GM23248 (cell line): Measurements from ENCODE around the gene BRCA1. TPM values are rescaled to one million over a fixed set of nuclear protein-coding genes. Genes with fewer than 3 reads are reported as not detected.
A peak's percentile ranks its signal among the peaks of the same experiment; 100 is the strongest.

Experiments
- DNase-seq: peaks from one replicate; pipeline ENCODE4 v3.0.0-alpha.2; 2015
- H2AFZ ChIP-seq: fragments of 200-600 bp; sonication (generic); 2 replicates; pipeline ENCODE4 v1.6.1; 2016; ENCODE audit warnings: antibody characterized with exemption
- H3F3A ChIP-seq: fragments of 200-600 bp; sonication (generic); 2 replicates; pipeline ENCODE4 v1.6.1; 2016; ENCODE audit warnings: mild to moderate bottlenecking, antibody characterized with exemption, mixed run types; ENCODE audit not compliant: insufficient read depth
- H3K27ac ChIP-seq: fragments of 200-600 bp; sonication (generic); 2 replicates; pipeline ENCODE4 v1.5.1; 2016; ENCODE audit warnings: mild to moderate bottlenecking
- H3K27me3 ChIP-seq: fragments of 200-600 bp; sonication (generic); replicated peaks from 2 replicates; pipeline ENCODE4 v1.6.1; 2016; ENCODE audit warnings: mild to moderate bottlenecking; ENCODE audit not compliant: insufficient read depth
- H3K36me3 ChIP-seq: fragments of 200-600 bp; sonication (generic); 2 replicates; pipeline ENCODE4 v1.6.1; 2016; ENCODE audit warnings: low read depth, mild to moderate bottlenecking
- H3K4me1 ChIP-seq: fragments of 200-600 bp; sonication (generic); 2 replicates; pipeline ENCODE4 v1.6.1; 2016; ENCODE audit warnings: mild to moderate bottlenecking; ENCODE audit not compliant: insufficient read depth
- H3K4me2 ChIP-seq: fragments of 200-600 bp; sonication (generic); one replicate; pipeline ENCODE4 v1.6.1; 2016; ENCODE audit warnings: mild to moderate bottlenecking; ENCODE audit not compliant: unreplicated experiment
- H3K4me3 ChIP-seq: fragments of 200-600 bp; sonication (generic); 2 replicates; pipeline ENCODE4 v1.5.1; 2016; ENCODE audit warnings: mild to moderate bottlenecking
- H3K79me2 ChIP-seq: fragments of 200-600 bp; sonication (generic); 2 replicates; pipeline ENCODE4 v1.6.1; 2016; ENCODE audit warnings: mild to moderate bottlenecking; ENCODE audit not compliant: insufficient read depth
- H3K9ac ChIP-seq: fragments of 200-600 bp; sonication (generic); 2 replicates; pipeline ENCODE4 v1.6.1; 2016; ENCODE audit warnings: mild to moderate bottlenecking
- H3K9me2 ChIP-seq: fragments of 200-600 bp; sonication (generic); 2 replicates; pipeline ENCODE4 v1.6.1; 2016; ENCODE audit warnings: mixed run types, mild to moderate bottlenecking, moderate library complexity; ENCODE audit not compliant: insufficient read depth
- H3K9me3 ChIP-seq: fragments of 200-600 bp; sonication (generic); one replicate; pipeline ENCODE4 v1.6.1; 2017; ENCODE audit warnings: low read depth
- H4K20me1 ChIP-seq: fragments of 200-600 bp; sonication (generic); 2 replicates; pipeline ENCODE4 v1.6.0; 2016; ENCODE audit not compliant: insufficient read depth
- EZH2 ChIP-seq: fragments of 200-600 bp; sonication (generic); IDR thresholded peaks from 2 replicates; pipeline ENCODE4 v1.6.1; 2018; ENCODE audit warnings: antibody characterized with exemption, mild to moderate bottlenecking; ENCODE audit not compliant: insufficient read depth, poor library complexity, severe bottlenecking
- EZH2phosphoT487 ChIP-seq: fragments of 200-600 bp; sonication (generic); IDR thresholded peaks from 2 replicates; pipeline ENCODE4 v1.6.1; 2018; ENCODE audit warnings: antibody characterized with exemption, moderate library complexity, mild to moderate bottlenecking, low read depth; ENCODE audit not compliant: insufficient read depth
- whole genome bisulfite sequencing, 2 experiments: methylation state at CpG; one replicate each; pipeline ENCODE4 v1.1.6; 2015 to 2017; ENCODE audit warnings: low lambda C conversion rate in 2 of 2, low coverage in 1 of 2; ENCODE audit errors: missing lambda C conversion rate in 2 of 2; 5-methylcytosine and 5-hydroxymethylcytosine counted together
- in situ Hi-C: fragments of 300-500 bp; cut with MboI; formaldehyde crosslinking; loops from 2 replicates; pipeline ENCODE4 v1.15.0; 2020
- polyA plus RNA-seq: library from polyadenylated mRNA; unstranded; fragments of >200 nt; fragmentation: Nextera tagmentation; extraction: Ambion mirVana; gene quantifications from 2 replicates; pipeline ENCODE4 v1.2.1, GENCODE V29; 2016
- total RNA-seq: library from RNA; depleted of rRNA; stranded (reverse); fragments of >200 nt; shearing (Covaris generic); gene quantifications from 2 replicates; pipeline ENCODE4 v1.2.3, GENCODE V29; 2014

BRCA1 gene
- total and polyA plus RNA-seq, 2 experiments from 2014 or later = 12.7 to 13.6 TPM

DNA sequence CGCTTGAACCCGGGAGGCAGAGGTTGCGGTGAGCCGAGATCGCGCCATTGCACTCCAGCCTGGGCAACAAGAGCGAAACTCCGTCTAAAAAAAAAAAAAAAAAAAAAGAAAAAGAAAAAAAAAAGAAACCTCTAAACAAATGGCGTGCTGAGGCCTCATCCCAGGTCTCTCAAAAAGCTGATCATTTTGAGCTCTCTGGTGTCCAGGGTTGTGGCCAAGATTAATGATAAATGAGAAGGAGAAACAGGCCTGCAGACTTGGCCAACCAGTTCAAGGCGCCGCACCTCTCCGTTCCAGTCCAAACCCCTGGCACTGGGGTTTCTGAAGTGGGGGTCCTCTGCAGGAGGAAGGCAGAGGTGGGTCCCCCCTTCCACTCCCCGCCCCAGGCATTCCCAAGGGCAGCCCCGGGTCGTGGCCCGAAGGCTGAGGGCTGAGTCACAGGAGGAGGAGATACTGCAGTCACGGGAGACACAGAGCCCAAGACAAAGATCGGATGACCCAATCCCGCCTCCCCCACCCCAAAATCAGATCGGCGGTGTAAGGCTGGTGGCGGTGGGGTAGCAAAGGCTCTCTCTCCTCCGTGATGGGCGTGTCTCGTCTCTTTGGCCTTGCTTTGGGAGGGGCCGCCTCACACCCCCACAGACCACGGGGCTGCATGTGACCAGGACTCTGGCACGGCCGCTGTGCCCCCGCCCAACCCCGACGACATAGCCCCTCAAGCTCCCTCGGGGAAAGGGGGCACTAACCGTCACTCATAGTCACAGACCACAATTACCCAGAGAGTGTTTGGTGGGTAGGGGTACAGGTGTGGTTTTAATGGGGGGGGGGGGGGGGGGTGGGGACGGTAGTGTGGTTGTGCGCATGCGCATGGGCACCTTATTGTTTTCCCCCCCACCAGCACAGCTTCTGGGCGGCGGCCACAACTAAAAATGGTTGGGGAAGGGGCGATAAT lies 104.1 kb downstream of the BRCA1 start:
- peaks cover 25% of the 10 kb centered on the region for H3K4me1 ChIP-seq
- no peaks in the 10 kb centered on the region for H3K9me2 ChIP-seq
- TF ChIP-seq EZH2phosphoT487 (no peak), EZH2 (no peak)
- H3K9me3 ChIP-seq = no peaks in the 10 kb centered on the region
- H3K4me3 ChIP-seq = peak overlapping the region; percentile 99
- 6 to 18% methylated on average over 21 to 40 of the region's 40 CpGs for WGBS, 2 experiments
- H3K9ac ChIP-seq = peak overlapping the region; percentile 80
- H3K36me3 ChIP-seq = peaks cover 7% of the 10 kb centered on the region; the same call in 1 of the 2 replicates
- peaks cover 40% of the 10 kb centered on the region for H3K79me2 ChIP-seq
- no peaks in the 10 kb centered on the region for H3K27me3 ChIP-seq
- peak; percentile 89 for DNase-seq
- H3K4me2 ChIP-seq = peak overlapping the region; percentile 80
- no peaks in the 10 kb centered on the region for H3F3A ChIP-seq
- in situ Hi-C loops = no loop called here
- H4K20me1 ChIP-seq = no peaks in the 10 kb centered on the region
- peak overlapping the region; percentile 65 for H3K27ac ChIP-seq
- H2AFZ ChIP-seq = peak overlapping the region; percentile 84

DNA sequence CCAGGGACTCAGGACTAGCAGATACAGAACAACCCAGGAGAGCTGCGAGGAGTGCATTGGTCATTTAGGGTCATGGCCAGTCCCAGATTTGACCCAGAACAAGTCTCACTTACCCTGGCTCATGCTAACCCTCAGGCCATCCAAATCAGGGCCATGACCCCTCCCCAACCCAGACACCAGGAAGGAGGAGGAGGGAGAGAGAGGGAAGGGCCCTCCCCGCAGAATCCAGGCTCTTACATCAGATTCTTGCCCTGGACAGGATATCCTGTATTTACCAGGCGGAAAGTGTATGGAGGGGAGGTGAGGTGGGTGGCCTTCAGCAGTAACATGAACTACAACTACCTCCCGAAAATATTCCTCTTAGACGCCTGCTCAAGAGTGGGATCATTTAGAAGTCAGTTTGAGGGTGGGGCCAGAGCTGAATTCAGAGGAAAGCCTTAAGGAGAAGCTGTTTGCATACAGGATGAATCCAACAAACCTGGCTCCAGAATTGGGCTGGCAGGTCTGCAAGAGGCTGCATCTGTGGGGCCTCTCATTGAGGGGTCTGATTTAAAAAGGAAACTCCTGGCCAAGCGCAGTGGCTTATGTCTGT lies 105.0 kb downstream of the BRCA1 start:
- Histone ChIP-seq H3K4me2 (peak overlapping the region; percentile 67), H3K27me3 (no peaks in the 10 kb centered on the region), H3K9me3 (no peaks in the 10 kb centered on the region), H3F3A (no peaks in the 10 kb centered on the region), H3K27ac (peak overlapping the region; percentile 65), H3K9ac (peak overlapping the region; percentile 80), H2AFZ (peak overlapping the region; percentile 28; the same call in 1 of the 2 replicates), H3K4me3 (peak overlapping the region; percentile 99), H3K4me1 (peaks cover 25% of the 10 kb centered on the region), H3K9me2 (no peaks in the 10 kb centered on the region), H4K20me1 (no peaks in the 10 kb centered on the region), H3K36me3 (peaks cover 7% of the 10 kb centered on the region; the same call in 1 of the 2 replicates), H3K79me2 (peaks cover 40% of the 10 kb centered on the region)
- in situ Hi-C loops = no loop called here
- TF ChIP-seq EZH2phosphoT487 = no peak
- WGBS, 2 experiments = 39 to 46% methylated on average over 6 of the region's 6 CpGs
- no peak for DNase-seq

DNA sequence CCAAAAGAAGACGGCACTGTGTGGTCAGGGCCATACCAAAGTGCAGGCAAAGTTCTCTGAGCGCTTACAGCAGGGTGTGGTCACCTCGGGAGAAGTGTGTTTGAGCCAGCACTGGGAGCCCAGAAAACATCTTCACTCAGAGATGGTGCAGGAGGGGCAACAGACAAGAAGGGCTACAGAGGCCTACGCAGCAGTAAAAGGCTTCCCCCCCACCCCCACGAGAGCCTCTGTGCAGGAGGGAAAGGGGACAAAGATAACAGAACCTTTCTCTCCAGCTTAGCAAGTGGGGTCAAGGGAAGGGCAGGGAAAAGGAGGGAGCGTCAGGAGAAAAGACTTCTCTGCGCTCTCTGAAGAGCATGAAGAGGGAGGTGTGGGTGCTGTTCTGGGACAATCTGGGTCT lies 105.7 kb downstream of the BRCA1 start:
- Histone ChIP-seq H3K4me3 (peak overlapping the region; percentile 99; the same call in 1 of the 2 replicates), H3F3A (no peaks in the 10 kb centered on the region), H3K79me2 (peaks cover 40% of the 10 kb centered on the region), H3K9me3 (no peaks in the 10 kb centered on the region), H2AFZ (no peak overlapping the region), H3K27ac (peak overlapping the region; percentile 65), H3K9me2 (no peaks in the 10 kb centered on the region), H3K36me3 (peaks cover 7% of the 10 kb centered on the region; the same call in 1 of the 2 replicates), H3K27me3 (no peaks in the 10 kb centered on the region), H3K4me2 (peak overlapping the region; percentile 67), H3K9ac (peak overlapping the region; percentile 80), H4K20me1 (no peaks in the 10 kb centered on the region), H3K4me1 (peaks cover 25% of the 10 kb centered on the region)
- in situ Hi-C loops = no loop called here
- 27 to 28% methylated on average over 7 of the region's 7 CpGs for WGBS, 2 experiments
- peak; percentile 65 for DNase-seq
- TF ChIP-seq EZH2 (no peak), EZH2phosphoT487 (no peak)

DNA sequence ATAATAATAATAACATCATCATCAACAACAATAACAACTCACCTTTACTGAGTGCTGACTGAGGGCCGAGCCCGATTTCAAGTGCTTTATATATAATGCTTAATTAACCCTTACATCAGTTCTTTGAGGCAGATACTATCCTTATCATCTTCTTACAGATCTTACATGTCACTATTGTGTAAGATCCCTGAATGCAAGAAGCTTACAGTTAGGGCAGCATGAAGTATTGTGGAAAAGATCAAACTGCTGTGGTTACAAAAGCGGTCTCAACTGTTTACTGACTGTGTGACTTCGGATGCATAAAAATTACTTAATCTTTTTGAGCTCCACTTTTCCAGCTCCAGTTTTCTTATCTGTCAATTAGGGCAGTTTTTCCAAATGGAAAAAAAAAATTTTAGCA lies 106.2 kb downstream of the BRCA1 start:
- H3F3A ChIP-seq = no peaks in the 10 kb centered on the region
- in situ Hi-C loops = no loop called here
- peaks cover 7% of the 10 kb centered on the region; the same call in 1 of the 2 replicates for H3K36me3 ChIP-seq
- TF ChIP-seq EZH2phosphoT487 (no peak), EZH2 (no peak)
- H3K9me3 ChIP-seq = no peaks in the 10 kb centered on the region
- 69 to 79% methylated on average over 4 of the region's 4 CpGs for WGBS, 2 experiments
- H3K4me2 ChIP-seq = no peak overlapping the region
- no peak overlapping the region for H2AFZ ChIP-seq
- no peaks in the 10 kb centered on the region for H3K9me2 ChIP-seq
- peak overlapping the region; percentile 65; the same call in 1 of the 2 replicates for H3K27ac ChIP-seq
- H3K4me3 ChIP-seq = no peak overlapping the region
- DNase-seq = peak; percentile 24
- peaks cover 40% of the 10 kb centered on the region for H3K79me2 ChIP-seq
- peak overlapping the region; percentile 80; the same call in 1 of the 2 replicates for H3K9ac ChIP-seq
- no peaks in the 10 kb centered on the region for H3K27me3 ChIP-seq
- peaks cover 25% of the 10 kb centered on the region for H3K4me1 ChIP-seq
- H4K20me1 ChIP-seq = no peaks in the 10 kb centered on the region
